Activated T-cell treated with anti-CD3 and anti-CD28 coated beads, Interleukin-2, amount 50 U/mL, for 24 hours (primary cell): Measurements from ENCODE around the gene RAC2.

Experiments
- DNase-seq: peaks from one replicate; pipeline ENCODE4 v3.0.0-alpha.2; 2020
- H3K27ac Mint-ChIP-seq: 2 replicates; pipeline ENCODE4 v1.8.0; 2020; ENCODE audit warnings: mild to moderate bottlenecking, mixed read lengths
- H3K27me3 Mint-ChIP-seq: 2 replicates; pipeline ENCODE4 v1.8.0; 2020; ENCODE audit warnings: mixed read lengths
- H3K36me3 Mint-ChIP-seq: 2 replicates; pipeline ENCODE4 v1.8.0; 2020; ENCODE audit warnings: low read depth, mixed read lengths
- H3K4me1 Mint-ChIP-seq: 2 replicates; pipeline ENCODE4 v1.8.0; 2020; ENCODE audit warnings: low read depth, mixed read lengths
- H3K4me3 Mint-ChIP-seq: 2 replicates; pipeline ENCODE4 v1.8.0; 2020; ENCODE audit warnings: mild to moderate bottlenecking, moderate library complexity, mixed read lengths
- H3K9me3 Mint-ChIP-seq: 2 replicates; pipeline ENCODE4 v1.8.0; 2020; ENCODE audit warnings: mixed read lengths

Gene RAC2

DNA sequence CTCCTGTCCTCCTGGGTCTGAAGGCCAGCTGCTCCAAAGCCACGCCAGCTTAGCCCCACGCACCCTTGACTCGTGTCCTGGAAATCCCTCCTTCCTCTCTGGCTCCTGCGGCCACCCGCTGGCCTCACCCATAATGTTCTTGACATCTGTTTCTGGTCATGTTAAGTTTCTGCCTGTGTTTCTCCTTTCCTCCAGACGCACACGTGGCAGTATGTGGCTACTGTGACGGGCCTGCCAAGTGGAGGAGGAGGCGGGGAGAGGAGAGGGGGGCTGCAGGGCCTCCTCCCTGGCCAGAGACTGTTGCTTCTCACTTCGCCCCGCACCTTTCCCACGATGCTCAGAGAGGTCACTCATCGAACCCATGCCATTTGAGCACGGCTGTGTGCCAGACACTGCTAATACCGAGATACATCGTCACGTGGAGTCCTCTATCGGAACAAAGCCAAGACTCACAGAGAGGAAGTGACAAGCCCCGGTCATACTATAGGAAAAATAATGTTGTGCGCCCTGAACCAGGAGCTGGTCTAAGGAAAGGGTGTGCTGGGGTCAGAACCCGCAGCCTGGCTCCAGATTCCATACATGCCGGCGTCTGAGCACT lies 67.5 kb downstream of the RAC2 start:
- H3K27me3 Mint-ChIP-seq, result no peaks in the 10 kb centered on the region
- no peaks in the 10 kb centered on the region for H3K9me3 Mint-ChIP-seq
- peak overlapping the region; percentile 67 for H3K27ac Mint-ChIP-seq
- H3K36me3 Mint-ChIP-seq, result no peaks in the 10 kb centered on the region
- peak; percentile 49 for DNase-seq
- no peak overlapping the region for H3K4me3 Mint-ChIP-seq
- peaks cover 19% of the 10 kb centered on the region for H3K4me1 Mint-ChIP-seq

DNA sequence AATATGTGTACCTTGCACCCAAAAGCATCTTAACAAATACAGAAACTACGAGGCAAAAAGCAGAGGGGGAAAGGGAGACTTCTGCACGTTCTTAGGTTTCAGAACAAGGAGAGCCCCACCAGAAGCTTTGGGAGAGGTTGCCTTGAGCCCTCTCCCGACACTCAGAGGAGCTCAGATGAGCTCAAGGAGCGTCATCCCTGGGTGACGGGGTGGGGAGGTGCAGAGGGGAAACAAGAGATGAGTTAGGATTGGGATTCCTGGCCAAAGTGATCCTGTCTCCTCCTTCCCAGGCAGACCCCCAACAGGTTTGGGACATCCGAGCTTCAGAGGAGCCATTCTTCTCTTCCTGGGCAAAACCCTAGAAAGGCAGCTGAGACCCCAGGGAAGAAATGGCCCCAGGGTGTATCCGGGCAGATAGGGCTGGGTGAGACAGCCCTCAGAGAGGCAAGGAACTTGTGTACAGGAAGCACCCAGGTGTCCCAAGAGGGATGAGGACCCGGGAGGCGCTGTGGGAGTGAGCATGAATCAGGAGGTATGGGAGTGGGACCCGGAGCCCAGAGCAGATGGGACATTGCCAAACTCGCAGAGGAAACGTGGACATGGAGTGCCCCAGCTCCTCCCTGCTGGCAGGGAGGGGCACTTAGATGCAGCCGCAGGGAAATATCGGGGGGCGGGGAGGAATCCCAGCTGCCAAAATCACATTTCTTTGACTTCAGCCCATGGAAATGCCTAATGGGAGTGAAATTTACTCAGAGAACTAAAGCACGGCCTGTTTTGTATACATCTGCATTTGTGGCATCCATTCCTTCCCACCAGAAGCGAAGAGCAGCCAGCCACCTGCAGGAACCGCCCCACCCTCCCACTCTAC lies 68.4 kb downstream of the RAC2 start:
- no peak overlapping the region for H3K4me3 Mint-ChIP-seq
- DNase-seq, result peak; percentile 26
- peak overlapping the region; percentile 67 for H3K27ac Mint-ChIP-seq
- peaks cover 24% of the 10 kb centered on the region for H3K4me1 Mint-ChIP-seq
- no peaks in the 10 kb centered on the region for H3K27me3 Mint-ChIP-seq
- H3K9me3 Mint-ChIP-seq, result no peaks in the 10 kb centered on the region
- H3K36me3 Mint-ChIP-seq, result no peaks in the 10 kb centered on the region
